ENCODE data around the gene ARID1B. TPM values are rescaled to one million over a fixed set of nuclear protein-coding genes. Genes with fewer than 3 reads are reported as not detected.

ARID1B gene
- total RNA-seq, 1 experiment from 2014 or later, result 63.9 TPM

GRCh38 chr6:157251586-157252247 is 474.5 kb downstream of the ARID1B start:
- no peak overlapping the region for H3K27ac Mint-ChIP-seq (ENCODE audit: low read depth, unreplicated experiment)
- H3K36me3 Mint-ChIP-seq (ENCODE audit: insufficient read depth, unreplicated experiment), result peaks cover 2% of the 10 kb centered on the region
- TF ChIP-seq, protein P1, sequence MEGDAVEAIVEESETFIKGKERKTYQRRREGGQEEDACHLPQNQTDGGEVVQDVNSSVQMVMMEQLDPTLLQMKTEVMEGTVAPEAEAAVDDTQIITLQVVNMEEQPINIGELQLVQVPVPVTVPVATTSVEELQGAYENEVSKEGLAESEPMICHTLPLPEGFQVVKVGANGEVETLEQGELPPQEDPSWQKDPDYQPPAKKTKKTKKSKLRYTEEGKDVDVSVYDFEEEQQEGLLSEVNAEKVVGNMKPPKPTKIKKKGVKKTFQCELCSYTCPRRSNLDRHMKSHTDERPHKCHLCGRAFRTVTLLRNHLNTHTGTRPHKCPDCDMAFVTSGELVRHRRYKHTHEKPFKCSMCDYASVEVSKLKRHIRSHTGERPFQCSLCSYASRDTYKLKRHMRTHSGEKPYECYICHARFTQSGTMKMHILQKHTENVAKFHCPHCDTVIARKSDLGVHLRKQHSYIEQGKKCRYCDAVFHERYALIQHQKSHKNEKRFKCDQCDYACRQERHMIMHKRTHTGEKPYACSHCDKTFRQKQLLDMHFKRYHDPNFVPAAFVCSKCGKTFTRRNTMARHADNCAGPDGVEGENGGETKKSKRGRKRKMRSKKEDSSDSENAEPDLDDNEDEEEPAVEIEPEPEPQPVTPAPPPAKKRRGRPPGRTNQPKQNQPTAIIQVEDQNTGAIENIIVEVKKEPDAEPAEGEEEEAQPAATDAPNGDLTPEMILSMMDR (IDR thresholded peaks at IDR 0.05; ENCODE audit: unreplicated experiment), result no peak
- H3K9me3 Mint-ChIP-seq (ENCODE audit: unreplicated experiment), result peaks cover 5% of the 10 kb centered on the region
- no peak overlapping the region for H3K4me3 Mint-ChIP-seq (ENCODE audit: unreplicated experiment)
- H3K27me3 Mint-ChIP-seq (ENCODE audit: insufficient read depth, unreplicated experiment), result peaks cover 53% of the 10 kb centered on the region
- H3K4me1 Mint-ChIP-seq (ENCODE audit: insufficient read depth, unreplicated experiment), result no peaks in the 10 kb centered on the region
- ChIA-PET CTCF (interaction anchor here (1.1 kb wide), 1 partner anchor 23 kb away, joined by 4 read pairs; no protein-coding TSS in a partner anchor), POLR2A (no interaction called here)
- no TSS peak for BruUV-seq (replicated peaks)
- no peak for DNase-seq (ENCODE audit: unreplicated experiment)
- intact Hi-C loops (cut with micrococcal nuclease), result no loop called here

DNA sequence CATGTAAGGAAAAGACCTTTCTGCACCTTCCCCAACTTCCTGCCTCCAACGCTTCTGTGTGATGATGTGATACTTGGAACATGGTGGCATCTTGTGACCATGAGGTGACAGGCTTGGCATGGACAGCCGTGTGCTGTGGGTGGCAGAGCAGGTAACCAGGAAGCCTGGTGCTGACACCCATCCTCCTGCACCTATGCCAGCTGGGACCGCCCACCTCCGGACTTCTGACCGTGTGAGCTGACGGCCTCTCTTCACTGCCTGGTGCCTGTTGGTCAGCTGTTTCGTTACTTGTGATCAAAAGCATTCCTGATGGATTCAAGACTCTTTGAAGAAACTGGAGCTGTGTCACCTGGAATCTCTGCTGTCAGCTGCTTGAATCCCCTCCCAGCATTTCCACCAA is 475.8 kb downstream of the ARID1B start:
- intact Hi-C loops (cut with micrococcal nuclease), result no loop called here
- H3K27me3 Mint-ChIP-seq (ENCODE audit: insufficient read depth, unreplicated experiment), result peaks cover 60% of the 10 kb centered on the region
- H3K27ac Mint-ChIP-seq (ENCODE audit: low read depth, unreplicated experiment), result no peak overlapping the region
- DNase-seq (ENCODE audit: unreplicated experiment), result no peak
- no peaks in the 10 kb centered on the region for H3K36me3 Mint-ChIP-seq (ENCODE audit: insufficient read depth, unreplicated experiment)
- no peak overlapping the region for H3K4me3 Mint-ChIP-seq (ENCODE audit: unreplicated experiment)
- TF ChIP-seq, protein P1 (IDR thresholded peaks at IDR 0.05; ENCODE audit: unreplicated experiment), result no peak
- H3K4me1 Mint-ChIP-seq (ENCODE audit: insufficient read depth, unreplicated experiment), result no peaks in the 10 kb centered on the region
- peaks cover 4% of the 10 kb centered on the region for H3K9me3 Mint-ChIP-seq (ENCODE audit: unreplicated experiment)
- BruUV-seq (replicated peaks), result no TSS peak
- CTCF ChIA-PET, result no interaction called here
- POLR2A ChIA-PET, result no interaction called here

DNA sequence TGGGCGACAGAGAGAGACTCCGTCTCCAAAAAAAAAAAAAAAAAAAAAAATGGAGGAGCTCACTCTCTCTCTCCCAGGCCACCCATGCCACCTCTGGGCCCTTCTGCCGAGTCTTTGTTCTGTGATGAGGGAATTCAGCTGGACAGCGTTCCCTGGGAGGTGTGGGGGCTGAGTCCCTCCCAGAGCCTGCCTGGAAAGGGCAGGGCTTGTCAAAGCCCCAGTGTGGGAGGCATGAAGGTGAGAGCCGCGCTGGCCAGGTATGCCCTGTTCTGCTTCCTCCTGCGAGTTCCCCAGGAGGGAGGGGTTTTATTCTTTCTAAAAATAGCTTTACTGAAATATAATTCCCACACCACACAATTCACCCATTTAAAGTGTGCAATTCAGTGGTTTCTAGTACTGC is 476.5 kb downstream of the ARID1B start:
- no peaks in the 10 kb centered on the region for H3K4me1 Mint-ChIP-seq (ENCODE audit: insufficient read depth, unreplicated experiment)
- no peaks in the 10 kb centered on the region for H3K9me3 Mint-ChIP-seq (ENCODE audit: unreplicated experiment)
- no TSS peak for BruUV-seq (replicated peaks)
- no peak overlapping the region for H3K27ac Mint-ChIP-seq (ENCODE audit: low read depth, unreplicated experiment)
- ChIA-PET POLR2A (interaction anchor here (0.6 kb wide), 1 partner anchor 9 kb away, joined by 3 read pairs; no protein-coding TSS in a partner anchor), CTCF (no interaction called here)
- intact Hi-C loops (cut with micrococcal nuclease), result no loop called here
- TF ChIP-seq, protein P1 (IDR thresholded peaks at IDR 0.05; ENCODE audit: unreplicated experiment), result no peak
- H3K27me3 Mint-ChIP-seq (ENCODE audit: insufficient read depth, unreplicated experiment), result peaks cover 60% of the 10 kb centered on the region
- no peak for DNase-seq (ENCODE audit: unreplicated experiment)
- H3K4me3 Mint-ChIP-seq (ENCODE audit: unreplicated experiment), result no peak overlapping the region
- H3K36me3 Mint-ChIP-seq (ENCODE audit: insufficient read depth, unreplicated experiment), result no peaks in the 10 kb centered on the region

GRCh38 chr6:157254538-157254937 is 477.4 kb downstream of the ARID1B start:
- no peaks in the 10 kb centered on the region for H3K4me1 Mint-ChIP-seq (ENCODE audit: insufficient read depth, unreplicated experiment)
- TF ChIP-seq, protein P1 (IDR thresholded peaks at IDR 0.05; ENCODE audit: unreplicated experiment), result no peak
- BruUV-seq (replicated peaks), result no TSS peak
- ChIA-PET CTCF (no interaction called here), POLR2A (no interaction called here)
- intact Hi-C loops (cut with micrococcal nuclease), result no loop called here
- no peak overlapping the region for H3K27ac Mint-ChIP-seq (ENCODE audit: low read depth, unreplicated experiment)
- H3K4me3 Mint-ChIP-seq (ENCODE audit: unreplicated experiment), result no peak overlapping the region
- no peaks in the 10 kb centered on the region for H3K36me3 Mint-ChIP-seq (ENCODE audit: insufficient read depth, unreplicated experiment)
- DNase-seq (ENCODE audit: unreplicated experiment), result no peak
- no peaks in the 10 kb centered on the region for H3K9me3 Mint-ChIP-seq (ENCODE audit: unreplicated experiment)
- H3K27me3 Mint-ChIP-seq (ENCODE audit: insufficient read depth, unreplicated experiment), result peaks cover 60% of the 10 kb centered on the region

Data from MCF 10A (cell line).